Activated CD8-positive, alpha-beta memory T cell treated with anti-CD3 and anti-CD28 coated beads for 24 hours (primary cell): Measurements from ENCODE around the gene DDX17.

ENCODE experiments used
- DNase-seq: peaks from one replicate; pipeline ENCODE4 v3.0.0-alpha.2; 2020

Gene DDX17

DNA sequence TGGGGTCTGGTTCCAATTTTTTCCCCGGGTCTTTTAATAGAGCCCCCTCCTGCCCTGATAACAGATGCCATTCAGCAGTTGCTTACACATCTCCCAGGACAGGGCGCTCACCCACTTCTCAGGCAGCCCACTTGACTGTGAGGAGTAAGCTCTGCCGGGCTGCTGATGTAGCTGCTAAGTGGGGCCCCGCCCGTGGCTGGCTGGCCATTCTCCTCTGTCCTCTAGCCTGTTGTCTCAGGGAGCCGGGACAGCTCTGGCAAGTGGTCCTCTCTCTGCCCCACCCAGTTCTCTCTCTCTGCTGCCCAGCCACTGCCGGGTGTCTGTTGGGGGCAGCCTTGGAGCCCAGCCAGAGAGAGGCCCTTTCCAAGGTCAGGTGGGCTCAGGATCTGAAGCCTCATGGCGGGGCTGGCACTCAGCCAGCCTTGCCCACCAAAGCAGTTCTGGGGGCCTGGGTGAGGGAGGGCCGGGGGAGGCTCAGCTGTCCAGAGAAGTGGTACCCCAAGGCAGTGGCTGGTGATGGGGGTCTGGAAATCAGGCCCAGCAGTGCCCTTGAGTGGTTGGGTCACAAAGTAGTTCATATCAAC lies 60.0 kb downstream of the DDX17 start:
- DNase-seq, result no peak

DNA sequence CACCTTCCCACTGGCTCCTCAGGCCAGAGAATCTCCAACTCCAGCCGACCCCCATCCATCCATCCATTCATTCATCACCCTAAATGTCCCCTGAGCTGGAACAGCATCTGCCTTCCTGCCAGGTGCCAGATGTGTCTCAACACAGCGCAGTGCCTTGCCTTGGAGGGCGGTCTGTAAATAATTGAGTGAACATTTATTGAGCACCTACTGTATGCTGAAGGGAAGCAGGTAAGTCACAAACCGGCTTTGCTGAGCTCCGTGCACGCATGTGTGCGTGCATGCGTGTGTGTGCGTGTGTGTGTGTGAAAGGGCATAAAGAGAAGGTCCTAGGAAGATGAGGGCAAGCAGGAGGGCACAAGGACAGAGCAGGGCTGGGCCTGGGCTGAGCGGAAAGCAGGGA lies 61.3 kb downstream of the DDX17 start:
- no peak for DNase-seq

DNA sequence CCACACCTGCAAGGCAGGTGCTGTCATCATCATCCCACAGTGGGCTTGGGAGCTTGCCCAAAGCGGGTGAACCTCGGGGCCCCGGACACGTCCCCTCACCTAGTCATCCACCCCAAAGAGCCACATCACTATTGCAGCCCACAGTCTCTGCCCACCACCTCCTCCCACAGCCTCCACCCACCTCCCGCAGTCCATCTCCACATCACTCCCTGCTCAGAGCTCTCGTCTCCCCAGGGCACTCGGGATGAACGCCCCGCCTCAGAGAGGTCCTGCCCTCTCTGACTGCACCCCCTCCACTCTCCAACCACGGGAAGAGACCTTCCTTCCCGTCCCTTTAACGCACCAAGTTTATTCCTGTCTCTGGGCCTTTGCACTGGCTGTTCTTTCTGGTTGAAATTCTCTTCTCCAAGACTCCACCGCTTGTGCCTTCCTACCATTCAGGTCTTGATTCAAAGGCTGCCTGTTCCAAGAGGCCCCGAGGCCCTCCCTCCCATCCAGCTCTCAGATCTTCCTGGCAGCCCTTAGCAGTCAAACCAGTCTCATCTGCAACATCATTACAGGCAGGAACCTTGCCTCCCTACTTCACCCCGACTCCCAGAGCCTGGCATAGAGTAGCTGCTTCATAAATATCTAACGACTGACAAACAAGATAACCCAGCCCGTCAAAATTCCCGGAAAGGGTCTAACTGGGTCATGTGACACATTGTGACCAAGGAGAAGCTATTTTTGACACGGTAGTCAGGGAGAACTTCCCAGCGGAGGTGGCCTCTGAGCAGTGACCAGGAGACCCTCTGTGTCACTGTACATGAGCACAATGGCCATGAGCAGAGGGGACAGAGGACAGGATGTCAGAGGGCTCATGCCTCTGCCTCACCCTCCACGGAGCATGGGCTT lies 62.2 kb downstream of the DDX17 start:
- no peak for DNase-seq

DNA sequence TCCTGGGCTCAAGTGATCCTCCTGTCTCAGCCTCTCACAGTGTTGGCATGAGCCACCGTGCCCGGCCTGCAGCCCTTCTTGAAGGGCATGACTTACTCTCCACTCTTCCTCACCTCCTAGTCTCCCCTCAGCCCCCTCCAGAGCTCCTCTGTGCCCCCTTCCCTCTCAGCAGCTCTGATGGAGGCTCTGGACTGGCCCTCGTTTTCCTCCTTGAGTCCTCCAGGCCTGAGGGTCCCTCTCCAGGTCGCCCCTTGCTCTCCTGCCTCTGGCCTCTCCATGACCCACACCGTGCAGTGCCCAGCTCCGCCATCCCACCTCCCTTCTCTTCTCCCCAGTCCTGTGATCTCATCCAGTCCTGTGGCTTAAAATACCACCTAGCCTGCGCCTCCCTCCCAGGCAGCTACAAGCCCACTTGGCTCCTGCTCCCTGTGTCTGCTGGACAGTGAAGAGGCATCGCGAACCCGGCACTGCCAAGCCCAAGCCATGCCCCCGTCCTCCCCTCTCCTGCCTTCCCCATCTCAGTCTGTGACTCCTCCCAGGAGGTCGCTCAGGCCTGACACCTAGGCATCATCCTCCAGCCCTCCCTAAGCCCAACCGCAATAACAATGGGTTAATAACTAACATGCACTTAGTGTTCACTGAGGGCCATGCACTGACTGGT lies 63.0 kb downstream of the DDX17 start:
- no peak for DNase-seq

DNA sequence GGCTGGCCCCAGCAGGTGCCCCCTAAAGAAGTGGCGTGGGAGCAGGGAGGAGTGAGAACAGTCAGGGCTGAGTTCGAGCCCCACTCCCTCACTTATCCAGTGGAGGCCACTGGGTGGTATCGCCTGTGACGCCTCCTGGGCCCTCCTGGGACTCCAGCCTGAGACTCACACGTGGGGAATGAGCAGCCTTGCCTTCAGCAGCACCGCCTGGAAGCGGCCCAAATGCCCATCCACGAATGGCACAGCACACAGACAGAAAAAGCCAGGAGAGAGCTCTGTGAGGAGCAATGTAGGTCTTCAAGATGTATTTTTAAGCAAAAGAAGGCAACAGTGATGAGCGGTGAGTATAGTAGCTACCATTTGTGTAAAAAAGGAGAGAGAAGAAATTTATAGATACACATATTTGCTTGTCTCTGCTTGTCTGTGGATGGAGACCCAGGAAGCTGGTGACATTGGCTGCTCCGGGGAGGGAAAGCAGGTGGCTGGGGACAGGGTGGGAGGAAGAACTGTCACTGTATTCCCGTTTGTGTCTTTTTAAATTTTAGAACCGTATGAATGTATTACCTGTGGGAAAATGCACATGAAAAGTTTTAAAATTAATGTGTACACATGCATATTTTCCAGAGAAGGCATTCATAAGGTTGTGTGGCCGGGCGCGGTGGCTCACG lies 64.4 kb downstream of the DDX17 start:
- no peak for DNase-seq

DNA sequence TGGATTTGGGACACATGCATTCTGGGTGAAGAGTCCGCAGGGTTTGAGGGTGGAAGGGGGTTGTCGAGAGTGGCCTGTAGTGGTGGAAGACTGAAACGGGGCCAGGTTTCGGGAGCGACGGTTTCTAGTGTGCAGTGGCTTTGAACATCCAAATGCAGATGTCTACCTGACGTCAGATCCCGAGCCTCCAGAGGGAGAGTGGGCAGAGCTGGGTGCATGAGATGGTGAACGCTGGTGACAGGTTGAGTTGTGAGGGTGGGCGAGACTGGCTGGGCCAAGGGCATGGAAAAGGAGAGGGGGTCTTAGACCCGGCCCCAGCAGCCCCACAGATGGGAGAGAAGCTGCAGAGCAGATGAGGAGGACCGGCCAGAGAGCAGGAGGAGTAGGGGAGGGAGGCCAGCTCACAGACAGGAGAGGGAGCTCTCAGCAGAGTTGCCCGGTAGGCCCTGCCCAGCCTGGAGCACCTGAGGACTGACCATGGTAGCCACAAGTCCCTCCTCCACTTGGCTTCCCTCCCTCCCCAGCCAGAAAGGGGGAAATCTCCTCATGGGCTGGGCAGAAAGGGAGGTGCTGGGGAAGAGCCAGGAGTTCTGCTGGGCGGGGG lies 65.3 kb downstream of the DDX17 start:
- no peak for DNase-seq

DNA sequence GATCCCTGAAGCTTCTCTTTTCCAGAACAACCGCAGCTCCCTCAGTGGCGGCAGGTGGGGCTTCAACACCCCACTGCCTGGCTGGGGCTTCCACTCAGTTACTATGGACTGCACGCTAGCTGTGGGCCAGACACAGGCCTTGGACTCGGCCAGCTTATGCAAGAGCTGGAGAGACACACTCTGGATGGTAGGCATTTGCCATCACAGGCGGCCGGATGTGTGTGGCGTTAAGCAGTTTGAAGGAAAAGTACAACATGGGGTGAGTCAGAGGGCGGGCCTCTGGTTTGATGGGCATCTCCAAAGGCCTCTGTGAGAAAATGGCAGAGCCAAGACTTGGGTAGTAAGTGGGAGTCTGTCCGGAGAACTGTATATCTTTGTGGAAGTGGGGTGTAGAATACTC lies 68.7 kb downstream of the DDX17 start:
- DNase-seq, result no peak

DNA sequence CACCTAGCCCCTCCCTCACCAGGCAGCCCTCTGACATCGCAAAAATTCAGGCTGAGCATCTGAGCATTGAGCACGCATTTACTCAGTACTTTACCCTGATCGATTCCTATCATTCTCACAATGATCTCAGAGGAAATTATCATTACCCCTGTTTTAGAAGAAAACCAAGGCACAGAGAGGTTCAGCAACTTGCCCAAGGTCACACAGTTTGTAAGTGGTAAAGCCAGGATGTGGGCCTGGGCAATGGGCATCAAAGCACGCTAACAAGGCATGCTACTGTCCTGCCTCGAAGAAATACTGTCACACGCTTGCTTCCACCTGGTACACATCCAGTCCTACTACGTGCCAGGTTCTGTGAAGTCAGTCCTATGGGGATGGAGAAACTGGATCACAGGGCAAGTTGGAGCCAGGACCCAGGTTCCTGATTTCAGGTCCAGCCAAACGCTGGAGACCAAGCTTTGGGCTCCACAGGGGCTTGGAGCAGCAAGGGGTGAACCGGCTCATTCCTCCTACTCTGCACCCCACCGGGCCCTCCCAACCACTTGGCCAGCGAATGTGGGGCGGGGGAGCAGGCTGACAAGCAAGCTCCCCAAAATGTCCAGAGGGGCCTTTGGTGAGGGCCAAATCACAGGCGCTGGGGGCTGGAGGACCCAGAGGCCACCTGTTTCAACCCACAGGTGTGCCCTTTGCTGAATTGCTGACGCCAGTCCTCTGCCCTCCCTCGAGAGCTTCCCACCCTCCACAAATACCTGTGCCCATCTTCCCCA lies 69.3 kb downstream of the DDX17 start:
- DNase-seq, result no peak

DNA sequence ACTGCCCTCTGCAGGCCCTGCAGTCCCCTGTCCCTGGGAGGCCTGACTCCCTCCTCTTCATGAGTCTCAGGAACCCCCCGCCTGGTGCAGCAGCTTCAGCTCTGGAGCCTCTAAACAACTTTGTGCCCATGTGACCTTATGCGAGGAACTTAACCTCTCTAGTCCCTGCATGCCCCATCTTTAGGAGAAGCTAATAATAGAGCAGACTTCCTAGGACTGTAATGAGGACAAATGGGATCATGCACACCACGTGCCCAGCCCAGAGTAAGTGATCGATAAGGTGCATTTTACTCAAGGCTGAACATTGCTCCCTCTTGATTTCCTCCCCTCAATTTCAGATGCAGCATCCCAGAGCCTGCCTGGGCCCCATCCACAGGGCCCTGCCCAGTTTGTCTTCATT lies 70.1 kb downstream of the DDX17 start:
- DNase-seq, result no peak

DNA sequence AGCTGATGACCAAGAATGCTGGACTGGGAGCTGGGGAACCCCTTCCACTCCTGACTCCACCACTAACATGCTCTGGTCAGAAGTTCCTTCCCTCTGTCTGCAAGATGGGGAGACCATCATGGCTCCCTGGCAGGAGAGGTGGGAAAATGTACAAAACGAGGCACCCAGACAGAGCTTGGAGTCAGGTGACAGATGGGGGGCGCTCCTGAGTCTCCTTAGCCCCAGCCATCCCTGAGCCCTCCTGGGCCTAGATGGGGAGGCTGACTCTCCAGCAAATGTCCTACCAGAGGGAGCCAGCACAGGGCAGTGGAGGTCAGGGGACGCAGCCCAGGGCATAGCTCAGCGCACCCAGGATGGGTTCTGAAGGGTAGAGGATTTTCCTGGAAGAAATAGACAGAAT lies 71.1 kb downstream of the DDX17 start:
- no peak for DNase-seq

DNA sequence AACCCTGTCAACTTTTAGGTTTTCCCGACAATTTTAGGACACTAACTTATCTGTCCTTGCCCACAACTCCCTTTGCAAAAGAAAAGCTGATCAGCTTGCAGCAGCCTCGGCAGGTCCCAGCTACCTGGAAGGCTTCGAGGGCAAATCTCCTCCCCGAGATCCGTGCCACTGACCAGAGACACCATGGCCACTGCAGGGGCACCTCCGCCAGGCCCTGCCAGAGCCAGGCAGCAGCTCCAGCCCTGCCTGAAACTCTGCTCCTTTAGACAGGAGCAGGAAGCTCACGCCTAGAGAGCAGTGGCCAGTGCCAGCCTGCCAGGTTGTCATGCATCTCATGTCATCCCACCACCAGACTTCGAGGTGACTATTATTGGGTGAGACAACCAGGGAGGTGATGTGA lies 72.2 kb downstream of the DDX17 start:
- DNase-seq, result no peak
